NCI-H2107 (cell line): ENCODE measurements around the gene SRMS.

ENCODE experiments used
- DNase-seq: peaks from one replicate; lab custom pipeline; 2025; lab: John Stamatoyannopoulos, UW

Gene SRMS

GRCh38 chr20:63552481-63553249 is 5.1 kb upstream of the SRMS start:
- DNase-seq: no peak

- no peak for DNase-seq
These were observed 3.5 kb upstream of the SRMS start for GRCh38 chr20:63551068-63551467.

- DNase-seq: no peak
These were observed 2.2 kb upstream of the SRMS start for GRCh38 chr20:63549679-63550282.

GRCh38 chr20:63549019-63549418 is 1.5 kb upstream of the SRMS start:
- DNase-seq: no peak

GRCh38 chr20:63548542-63548941 is 993 bp upstream of the SRMS start:
- DNase-seq: no peak

GRCh38 chr20:63546956-63547724 is 409 bp downstream of the SRMS start:
- no peak for DNase-seq

GRCh38 chr20:63546256-63546955 is 1.1 kb downstream of the SRMS start:
- no peak for DNase-seq

- no peak for DNase-seq
These were observed 1.7 kb downstream of the SRMS start for GRCh38 chr20:63545814-63546213.

- no peak for DNase-seq
These were observed 2.5 kb downstream of the SRMS start for GRCh38 chr20:63544958-63545516.

- DNase-seq: no peak
These were observed 3.1 kb downstream of the SRMS start for GRCh38 chr20:63544241-63544957.

GRCh38 chr20:63543733-63544132 is 3.8 kb downstream of the SRMS start:
- no peak for DNase-seq

- DNase-seq: no peak
These were observed 4.4 kb downstream of the SRMS start for GRCh38 chr20:63543131-63543530.

GRCh38 chr20:63542696-63543095 is 4.9 kb downstream of the SRMS start:
- DNase-seq: no peak

- no peak for DNase-seq
These were observed 5.5 kb downstream of the SRMS start for GRCh38 chr20:63542031-63542559.

GRCh38 chr20:63541371-63541770 is 6.2 kb downstream of the SRMS start:
- DNase-seq: no peak

- no peak for DNase-seq
These were observed 6.9 kb downstream of the SRMS start for GRCh38 chr20:63540417-63541186.

- DNase-seq: no peak
These were observed 7.8 kb downstream of the SRMS start for GRCh38 chr20:63539441-63540370.

GRCh38 chr20:63539092-63539430 is 8.5 kb downstream of the SRMS start:
- no peak for DNase-seq
